Keratinocyte (primary cell): ENCODE data around the gene MEGF11.

Source experiments
- EZH2 ChIP-seq: IDR thresholded peaks from one replicate; pipeline ENCODE4 v1.6.1; 2012; ENCODE audit warnings: inconsistent platforms, mild to moderate bottlenecking, low read length, moderate library complexity
- TF ChIP-seq, protein P1 (sequence below), 3 experiments: IDR thresholded peaks in 1 of 3; conservative IDR thresholded peaks in 1 of 3; optimal IDR thresholded peaks in 1 of 3; 2 replicates in 2 of 3; 3 replicates in 1 of 3; pipeline versions ENCODE3 to v1.5.1; 2011; ENCODE audit warnings: low read length in 3 of 3, mild to moderate bottlenecking in 3 of 3, moderate library complexity in 2 of 3, control low read depth in 1 of 3, inconsistent platforms in 1 of 3; ENCODE audit not compliant: insufficient read depth in 2 of 3; ENCODE audit errors: extremely low read depth in 1 of 3

- TF ChIP-seq, protein P1, sequence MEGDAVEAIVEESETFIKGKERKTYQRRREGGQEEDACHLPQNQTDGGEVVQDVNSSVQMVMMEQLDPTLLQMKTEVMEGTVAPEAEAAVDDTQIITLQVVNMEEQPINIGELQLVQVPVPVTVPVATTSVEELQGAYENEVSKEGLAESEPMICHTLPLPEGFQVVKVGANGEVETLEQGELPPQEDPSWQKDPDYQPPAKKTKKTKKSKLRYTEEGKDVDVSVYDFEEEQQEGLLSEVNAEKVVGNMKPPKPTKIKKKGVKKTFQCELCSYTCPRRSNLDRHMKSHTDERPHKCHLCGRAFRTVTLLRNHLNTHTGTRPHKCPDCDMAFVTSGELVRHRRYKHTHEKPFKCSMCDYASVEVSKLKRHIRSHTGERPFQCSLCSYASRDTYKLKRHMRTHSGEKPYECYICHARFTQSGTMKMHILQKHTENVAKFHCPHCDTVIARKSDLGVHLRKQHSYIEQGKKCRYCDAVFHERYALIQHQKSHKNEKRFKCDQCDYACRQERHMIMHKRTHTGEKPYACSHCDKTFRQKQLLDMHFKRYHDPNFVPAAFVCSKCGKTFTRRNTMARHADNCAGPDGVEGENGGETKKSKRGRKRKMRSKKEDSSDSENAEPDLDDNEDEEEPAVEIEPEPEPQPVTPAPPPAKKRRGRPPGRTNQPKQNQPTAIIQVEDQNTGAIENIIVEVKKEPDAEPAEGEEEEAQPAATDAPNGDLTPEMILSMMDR (optimal IDR thresholded peaks at IDR 0.05 in 1 of 3, IDR thresholded peaks at IDR 0.05 in 1 of 3, conservative IDR thresholded peaks at IDR 0.05 in 1 of 3; ENCODE audit: extremely low read depth in 1 of 3, insufficient read depth in 2 of 3, low read length in 3 of 3), result no peak
- TF ChIP-seq EZH2, result no peak
These were observed 268.2 kb downstream of the MEGF11 start for GRCh38 chr15:65985387-65985786.
